K562 (cell line): ENCODE data around the gene C5orf24. TPM values are rescaled to one million over a fixed set of nuclear protein-coding genes. Genes with fewer than 3 reads are reported as not detected.
A peak's percentile ranks its signal among the peaks of the same experiment; 100 is the strongest.

ENCODE experiments used
- CHCHD3 ChIP-seq: fragments of 250-450 bp; sonication (Bioruptor Pico); IDR thresholded peaks from 2 replicates; pipeline ENCODE4 v2.1.2; 2022; ENCODE audit warnings: mild to moderate bottlenecking
- CREBBP ChIP-seq: IDR thresholded peaks from one replicate; pipeline ENCODE4 v1.6.1; 2012; ENCODE audit warnings: low read depth, mild to moderate bottlenecking, control low read depth, inconsistent platforms, low read length
- ELF2 ChIP-seq: fragments of 250-450 bp; sonication (Bioruptor Pico); IDR thresholded peaks from 2 replicates; pipeline ENCODE4 v1.5.0; 2021; ENCODE audit warnings: mild to moderate bottlenecking
- FOS ChIP-seq: IDR thresholded peaks from 3 replicates; pipeline ENCODE4 v1.6.1; 2011; ENCODE audit not compliant: insufficient read length; ENCODE audit errors: extremely low read depth
- HNRNPH1 ChIP-seq: fragments of 200-400 bp; formaldehyde crosslinking; optimal IDR thresholded peaks from 2 replicates; pipeline ENCODE3; 2017; ENCODE audit warnings: low read depth, mild to moderate bottlenecking, low read length, moderate library complexity
- JUND ChIP-seq, 2 experiments: IDR thresholded peaks; 2 replicates in 1 of 2; 3 replicates in 1 of 2; pipeline ENCODE4 v1.6.1; 2011; ENCODE audit warnings: borderline replicate concordance in 2 of 2, low read depth in 2 of 2, low read length in 2 of 2, improper control_type of control experiment in 1 of 2, missing biosample characterization in 1 of 2, missing genetic modification characterization in 1 of 2, missing genetic modification reagents in 1 of 2
- MYC ChIP-seq, 2 experiments: fragments of 250-450 bp in 1 of 2; sonication (Bioruptor Pico) in 1 of 2; IDR thresholded peaks; 2 replicates each; pipeline versions ENCODE4 v1.5.1 to v1.6.1; 2012 to 2021; ENCODE audit warnings: low read depth in 2 of 2, borderline replicate concordance in 1 of 2, improper control_type of control experiment in 1 of 2, low read length in 1 of 2, mild to moderate bottlenecking in 1 of 2, moderate library complexity in 1 of 2
- POLR2AphosphoS2 ChIP-seq: IDR thresholded peaks from 2 replicates; pipeline ENCODE4 v1.6.1; 2012; ENCODE audit warnings: low read length, improper control_type of control experiment
- RFX7 ChIP-seq: fragments of 250-450 bp; sonication (Bioruptor Pico); IDR thresholded peaks from 2 replicates; pipeline ENCODE4 v1.5.1; 2021; ENCODE audit warnings: mild to moderate bottlenecking
- SRSF1 ChIP-seq: fragments of 200-400 bp; formaldehyde crosslinking; IDR thresholded peaks from 2 replicates; pipeline ENCODE4 v1.6.1; 2017; ENCODE audit warnings: mild to moderate bottlenecking, low read depth, low read length, moderate library complexity
- ZNF12 ChIP-seq: sonication (generic); formaldehyde crosslinking; IDR thresholded peaks from 2 replicates; pipeline ENCODE4 v1.4.0; 2020; ENCODE audit warnings: mild to moderate bottlenecking, missing genetic modification reagents
- ZNF408 ChIP-seq: fragments of 250-450 bp; sonication (Bioruptor Pico); IDR thresholded peaks from 2 replicates; pipeline ENCODE4 v1.4.0; 2020; ENCODE audit warnings: low read depth, mild to moderate bottlenecking, moderate library complexity
- ZNF589 ChIP-seq: fragments of 200-800 bp; sonication (Bioruptor generic); IDR thresholded peaks from 2 replicates; pipeline ENCODE4 v1.6.1; 2016; ENCODE audit warnings: low read depth, missing genetic modification characterization, missing compliant biosample characterization
- ZNF780A ChIP-seq: fragments of 250-450 bp; sonication (Bioruptor Pico); IDR thresholded peaks from 2 replicates; pipeline ENCODE4 v1.5.0; 2021; ENCODE audit warnings: mild to moderate bottlenecking
- polyA plus RNA-seq, 8 experiments: library from polyadenylated mRNA; depleted of rRNA in 4 of 8; stranded (reverse) in 5 of 8; unstranded in 3 of 8; fragments of >200 nt; fragmentation: Nextera tagmentation in 2 of 8; fragmentation: Illumina TruSeq in 1 of 8; extraction: Ambion mirVana in 2 of 8; extraction: Trizol in 1 of 8; gene quantifications; 2 replicates each; pipeline versions ENCODE4 v1.2.1 to v1.2.3, GENCODE V29; 2011 to 2014; ENCODE audit warnings: inconsistent platforms in 1 of 8, missing spikeins in 1 of 8
- total RNA-seq, 7 experiments: library from RNA; depleted of rRNA in 6 of 7; stranded (reverse); fragments of >200 nt in 6 of 7; fragmentation: Illumina TruSeq in 2 of 7; extraction: Trizol in 2 of 7; gene quantifications; 2 replicates each; pipeline versions ENCODE4 v1.2.1 to v1.2.3, GENCODE V29; 2011 to 2021; ENCODE audit warnings: low replicate concordance in 1 of 7
- TF ChIP-seq, protein P1 (sequence below), 2 experiments: fragments of 450-650 bp; conservative IDR thresholded peaks; 2 replicates each; pipeline ENCODE4 v1.6.1; 2017; ENCODE audit warnings: mild to moderate bottlenecking in 2 of 2, moderate library complexity in 2 of 2
- TF ChIP-seq, protein P2 (sequence below): fragments of 450-650 bp; IDR thresholded peaks from 2 replicates; pipeline ENCODE4 v1.6.1; 2017; ENCODE audit warnings: mild to moderate bottlenecking, moderate library complexity
- TF ChIP-seq, protein P3 (sequence below): fragments of 450-650 bp; formaldehyde crosslinking; IDR thresholded peaks from 2 replicates; pipeline ENCODE4 v1.4.0; 2022; ENCODE audit warnings: mild to moderate bottlenecking, moderate library complexity
- TF ChIP-seq, protein P4 (sequence below), 2 experiments: fragments of 450-650 bp in 1 of 2; sonication (generic) in 1 of 2; formaldehyde crosslinking in 1 of 2; IDR thresholded peaks in 1 of 2; conservative IDR thresholded peaks in 1 of 2; 2 replicates each; pipeline versions ENCODE4 v1.6.1 to v1.8.1; 2016 to 2023; ENCODE audit warnings: mild to moderate bottlenecking in 2 of 2, moderate library complexity in 2 of 2, inconsistent platforms in 1 of 2, missing genetic modification reagents in 1 of 2
- TF ChIP-seq, protein P5 (sequence below): sonication (generic); formaldehyde crosslinking; IDR thresholded peaks from 2 replicates; pipeline ENCODE4 v1.8.1; 2022; ENCODE audit warnings: missing genetic modification reagents

C5orf24 gene
- total and polyA plus RNA-seq, 9 of the 15 experiments (the other 6 are each of a cell fraction or from before 2014, with no cell fraction given) = 8.9 to 38.6 (median 28.4) TPM

DNA sequence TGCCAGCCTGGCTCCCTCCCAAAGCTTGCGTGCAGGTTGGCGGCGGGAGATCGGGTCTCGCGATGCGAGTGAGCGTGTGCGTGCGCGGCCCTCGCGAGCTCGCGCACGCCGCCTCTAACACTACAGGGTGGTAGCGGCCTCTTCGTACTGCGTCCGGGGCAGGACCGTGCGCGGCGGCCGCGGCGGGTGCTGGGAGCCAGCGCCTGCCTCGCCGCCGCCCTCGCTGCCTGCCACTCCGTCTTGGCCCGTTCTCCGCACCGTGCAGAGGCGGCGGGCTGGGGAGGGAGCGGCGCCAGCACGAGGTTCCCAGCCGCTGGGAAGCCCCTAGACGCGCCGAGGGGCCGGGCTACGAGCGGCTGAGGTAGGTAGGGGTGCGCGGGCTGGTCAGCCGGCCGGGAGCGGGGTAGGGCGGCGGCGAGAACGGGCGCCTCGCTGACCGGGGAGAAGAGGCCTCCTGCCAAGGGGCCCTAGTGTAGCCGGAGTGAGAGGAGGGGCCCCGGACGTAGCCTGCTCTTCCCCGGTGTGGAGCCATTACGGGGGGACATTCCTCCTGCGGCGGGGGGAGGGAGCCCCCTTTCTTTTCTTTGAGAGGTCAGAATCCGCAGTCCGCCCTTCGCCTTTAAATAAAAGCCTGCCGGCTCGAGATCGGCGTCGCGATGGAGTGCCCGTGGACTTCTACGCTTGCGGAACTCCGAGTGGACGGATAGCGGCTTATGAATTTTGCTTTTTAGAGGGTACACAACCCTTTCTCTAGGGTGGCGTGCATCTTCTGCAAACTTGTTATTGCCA, at the start of gene C5orf24 (continued):
- TF ChIP-seq MYC (IDR thresholded peaks at IDR 0.05; ENCODE audit: low read depth, low read length) (peak; percentile 92), MYC (CRISPR knock-in tag; IDR thresholded peaks at IDR 0.05; ENCODE audit: borderline replicate concordance, low read depth) (peak; percentile 78; the same call in 1 of the 2 replicates), ZNF589 (CRISPR knock-in tag) (peak; percentile 88; the same call in 1 of the 2 replicates), ZNF780A (CRISPR knock-in tag) (no peak), CREBBP (no peak), CHCHD3 (CRISPR knock-in tag) (no peak), SRSF1 (no peak), RFX7 (CRISPR knock-in tag) (0 out of 2 replicates have a peak, but pooled peaks have one; percentile 9), ZNF408 (CRISPR knock-in tag) (no peak), ZNF12 (0 out of 2 replicates have a peak, but pooled peaks have one; percentile 32), POLR2AphosphoS2 (peak; percentile 97), ELF2 (CRISPR knock-in tag) (peak; percentile 70; the same call in 1 of the 2 replicates), FOS (no peak), JUND (IDR thresholded peaks at IDR 0.05; ENCODE audit: borderline replicate concordance, low read depth, low read length) (peak; percentile 34), JUND (tag; IDR thresholded peaks at IDR 0.05; ENCODE audit: borderline replicate concordance, low read depth, low read length) (no peak; the same call in 2 of the 3 replicates), HNRNPH1 (no peak)
- TF ChIP-seq, protein P1, sequence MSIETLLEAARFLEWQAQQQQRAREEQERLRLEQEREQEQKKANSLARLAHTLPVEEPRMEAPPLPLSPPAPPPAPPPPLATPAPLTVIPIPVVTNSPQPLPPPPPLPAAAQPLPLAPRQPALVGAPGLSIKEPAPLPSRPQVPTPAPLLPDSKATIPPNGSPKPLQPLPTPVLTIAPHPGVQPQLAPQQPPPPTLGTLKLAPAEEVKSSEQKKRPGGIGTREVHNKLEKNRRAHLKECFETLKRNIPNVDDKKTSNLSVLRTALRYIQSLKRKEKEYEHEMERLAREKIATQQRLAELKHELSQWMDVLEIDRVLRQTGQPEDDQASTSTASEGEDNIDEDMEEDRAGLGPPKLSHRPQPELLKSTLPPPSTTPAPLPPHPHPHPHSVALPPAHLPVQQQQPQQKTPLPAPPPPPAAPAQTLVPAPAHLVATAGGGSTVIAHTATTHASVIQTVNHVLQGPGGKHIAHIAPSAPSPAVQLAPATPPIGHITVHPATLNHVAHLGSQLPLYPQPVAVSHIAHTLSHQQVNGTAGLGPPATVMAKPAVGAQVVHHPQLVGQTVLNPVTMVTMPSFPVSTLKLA (conservative IDR thresholded peaks at IDR 0.05) = peak; percentile 41 to 70; a peak in 3 of 4 replicates
- TF ChIP-seq, protein P2, sequence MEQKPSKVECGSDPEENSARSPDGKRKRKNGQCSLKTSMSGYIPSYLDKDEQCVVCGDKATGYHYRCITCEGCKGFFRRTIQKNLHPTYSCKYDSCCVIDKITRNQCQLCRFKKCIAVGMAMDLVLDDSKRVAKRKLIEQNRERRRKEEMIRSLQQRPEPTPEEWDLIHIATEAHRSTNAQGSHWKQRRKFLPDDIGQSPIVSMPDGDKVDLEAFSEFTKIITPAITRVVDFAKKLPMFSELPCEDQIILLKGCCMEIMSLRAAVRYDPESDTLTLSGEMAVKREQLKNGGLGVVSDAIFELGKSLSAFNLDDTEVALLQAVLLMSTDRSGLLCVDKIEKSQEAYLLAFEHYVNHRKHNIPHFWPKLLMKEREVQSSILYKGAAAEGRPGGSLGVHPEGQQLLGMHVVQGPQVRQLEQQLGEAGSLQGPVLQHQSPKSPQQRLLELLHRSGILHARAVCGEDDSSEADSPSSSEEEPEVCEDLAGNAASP = no peak
- TF ChIP-seq, protein P3, sequence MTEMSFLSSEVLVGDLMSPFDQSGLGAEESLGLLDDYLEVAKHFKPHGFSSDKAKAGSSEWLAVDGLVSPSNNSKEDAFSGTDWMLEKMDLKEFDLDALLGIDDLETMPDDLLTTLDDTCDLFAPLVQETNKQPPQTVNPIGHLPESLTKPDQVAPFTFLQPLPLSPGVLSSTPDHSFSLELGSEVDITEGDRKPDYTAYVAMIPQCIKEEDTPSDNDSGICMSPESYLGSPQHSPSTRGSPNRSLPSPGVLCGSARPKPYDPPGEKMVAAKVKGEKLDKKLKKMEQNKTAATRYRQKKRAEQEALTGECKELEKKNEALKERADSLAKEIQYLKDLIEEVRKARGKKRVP (CRISPR knock-in tag) = no peak
- TF ChIP-seq, protein P4, sequence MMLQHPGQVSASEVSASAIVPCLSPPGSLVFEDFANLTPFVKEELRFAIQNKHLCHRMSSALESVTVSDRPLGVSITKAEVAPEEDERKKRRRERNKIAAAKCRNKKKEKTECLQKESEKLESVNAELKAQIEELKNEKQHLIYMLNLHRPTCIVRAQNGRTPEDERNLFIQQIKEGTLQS (IDR thresholded peaks at IDR 0.05) = no peak
- TF ChIP-seq, protein P4 (CRISPR knock-in tag; conservative IDR thresholded peaks at IDR 0.05) = peak; percentile 18; the same call in 1 of the 2 replicates
- TF ChIP-seq, protein P5, sequence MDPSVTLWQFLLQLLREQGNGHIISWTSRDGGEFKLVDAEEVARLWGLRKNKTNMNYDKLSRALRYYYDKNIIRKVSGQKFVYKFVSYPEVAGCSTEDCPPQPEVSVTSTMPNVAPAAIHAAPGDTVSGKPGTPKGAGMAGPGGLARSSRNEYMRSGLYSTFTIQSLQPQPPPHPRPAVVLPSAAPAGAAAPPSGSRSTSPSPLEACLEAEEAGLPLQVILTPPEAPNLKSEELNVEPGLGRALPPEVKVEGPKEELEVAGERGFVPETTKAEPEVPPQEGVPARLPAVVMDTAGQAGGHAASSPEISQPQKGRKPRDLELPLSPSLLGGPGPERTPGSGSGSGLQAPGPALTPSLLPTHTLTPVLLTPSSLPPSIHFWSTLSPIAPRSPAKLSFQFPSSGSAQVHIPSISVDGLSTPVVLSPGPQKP (CRISPR knock-in tag) = no peak
